ENCODE data around the gene ZNF438.

Gene ZNF438

GRCh38 chr10:31013331-31013730 lies 18.3 kb downstream of the ZNF438 start:
- no peak for TF ChIP-seq CTCF (conservative IDR thresholded peaks at IDR 0.05; ENCODE audit: low read depth, low read length)
- no peak overlapping the region for H3K4me3 ChIP-seq (ENCODE audit: low read length)
- DNase-seq (ENCODE audit: low read depth), result no peak

- no peak for DNase-seq (ENCODE audit: low read depth)
- TF ChIP-seq CTCF (conservative IDR thresholded peaks at IDR 0.05; ENCODE audit: low read depth, low read length), result no peak
- H3K4me3 ChIP-seq (ENCODE audit: low read length), result no peak overlapping the region
Observed at GRCh38 chr10:31011665-31012022, 20.0 kb downstream of the ZNF438 start.

- H3K4me3 ChIP-seq (ENCODE audit: low read length), result no peak overlapping the region
- no peak for TF ChIP-seq CTCF (conservative IDR thresholded peaks at IDR 0.05; ENCODE audit: low read depth, low read length)
- DNase-seq (ENCODE audit: low read depth), result no peak
Observed at GRCh38 chr10:31011017-31011664, 20.5 kb downstream of the ZNF438 start.

GRCh38 chr10:31010062-31010461 lies 21.6 kb downstream of the ZNF438 start:
- TF ChIP-seq CTCF (conservative IDR thresholded peaks at IDR 0.05; ENCODE audit: low read depth, low read length), result no peak

GRCh38 chr10:31005895-31006294 lies 25.8 kb downstream of the ZNF438 start:
- no peak for DNase-seq (ENCODE audit: low read depth)
- TF ChIP-seq CTCF (conservative IDR thresholded peaks at IDR 0.05; ENCODE audit: low read depth, low read length), result no peak
- H3K4me3 ChIP-seq (ENCODE audit: low read length), result no peak overlapping the region

More at GRCh38 chr10:31010062-31010461, 21.6 kb downstream of the ZNF438 start:
- no peak overlapping the region for H3K4me3 ChIP-seq (ENCODE audit: low read length)
- DNase-seq (ENCODE audit: low read depth), result no peak

GRCh38 chr10:31004611-31005193 lies 27.0 kb downstream of the ZNF438 start:
- TF ChIP-seq CTCF (conservative IDR thresholded peaks at IDR 0.05; ENCODE audit: low read depth, low read length), result no peak
- H3K4me3 ChIP-seq (ENCODE audit: low read length), result no peak overlapping the region
- DNase-seq (ENCODE audit: low read depth), result no peak

GRCh38 chr10:31001740-31002139 lies 29.9 kb downstream of the ZNF438 start:
- no peak for TF ChIP-seq CTCF (conservative IDR thresholded peaks at IDR 0.05; ENCODE audit: low read depth, low read length)
- no peak overlapping the region for H3K4me3 ChIP-seq (ENCODE audit: low read length)
- no peak for DNase-seq (ENCODE audit: low read depth)
